ENCODE measurements around the gene STEAP3.

STEAP3 gene

DNA sequence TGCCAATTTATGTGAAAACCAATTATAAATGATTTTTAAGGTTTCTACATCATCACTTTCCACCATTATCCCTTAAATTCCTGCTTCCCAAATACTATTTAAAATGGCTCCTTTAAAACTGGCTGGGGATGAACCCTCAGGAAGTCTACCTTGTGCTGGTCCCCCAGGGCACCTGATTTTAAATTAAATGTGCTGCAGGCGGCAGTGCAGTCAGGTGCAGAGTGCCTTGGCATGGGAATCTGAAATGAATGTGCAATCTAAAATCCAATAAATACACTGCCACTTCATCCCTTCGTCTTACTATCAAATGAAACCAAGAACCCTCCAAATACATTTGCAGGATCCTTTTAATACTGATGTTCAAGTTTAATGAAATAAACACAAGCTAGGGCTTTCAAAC lies 81.2 kb downstream of the STEAP3 start:
- no peak for DNase-seq

DNA sequence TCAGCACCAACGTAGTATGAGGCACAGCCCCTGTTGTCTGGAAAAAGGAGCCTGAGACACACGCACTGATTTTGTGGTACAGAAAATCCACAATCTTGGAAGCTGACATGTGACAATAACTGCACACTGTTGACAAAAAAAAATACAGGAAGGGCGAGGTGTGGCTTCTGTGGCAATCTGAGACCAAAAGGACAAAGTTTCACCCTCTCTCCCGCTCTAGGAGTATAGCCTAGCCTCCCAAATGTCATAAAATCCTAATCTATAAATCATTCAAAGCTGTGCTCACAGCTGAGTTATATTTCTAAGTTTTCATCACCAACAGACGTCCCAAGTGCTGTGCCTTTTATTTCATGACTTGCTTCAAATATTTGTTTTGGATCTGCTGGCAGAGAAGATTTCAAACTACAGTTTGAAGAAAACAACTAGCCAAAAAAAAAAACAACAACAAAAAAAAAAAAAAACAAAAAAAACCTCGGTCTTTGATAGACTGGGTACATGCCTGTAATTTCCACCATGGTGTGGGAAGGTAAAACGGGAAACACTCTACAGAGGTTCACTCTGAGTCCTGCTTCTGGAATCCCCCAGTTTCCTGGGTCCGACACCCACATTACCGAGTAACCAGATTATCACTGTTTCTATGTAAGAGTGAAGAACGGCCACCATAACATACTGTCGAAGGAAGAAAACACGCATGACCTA lies 82.0 kb downstream of the STEAP3 start:
- DNase-seq = no peak

DNA sequence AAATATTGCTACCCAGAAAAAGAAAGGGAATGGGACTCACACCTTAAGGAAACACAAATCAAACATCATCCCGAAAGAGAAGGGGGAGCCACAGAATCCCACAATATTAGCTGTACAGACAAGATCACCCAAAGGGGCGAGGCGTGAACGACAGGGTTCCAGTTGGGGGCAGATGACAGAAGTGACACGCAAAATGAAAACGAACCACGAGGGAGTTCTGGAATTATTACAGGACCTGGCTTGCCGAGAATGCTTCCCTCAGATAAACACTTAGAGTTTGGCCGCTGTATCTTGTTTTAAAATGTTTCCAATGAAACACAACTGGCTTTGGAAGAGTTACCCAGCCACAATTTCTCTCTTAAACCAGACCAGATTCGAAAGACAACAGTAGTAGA lies 82.6 kb downstream of the STEAP3 start:
- DNase-seq = no peak

DNA sequence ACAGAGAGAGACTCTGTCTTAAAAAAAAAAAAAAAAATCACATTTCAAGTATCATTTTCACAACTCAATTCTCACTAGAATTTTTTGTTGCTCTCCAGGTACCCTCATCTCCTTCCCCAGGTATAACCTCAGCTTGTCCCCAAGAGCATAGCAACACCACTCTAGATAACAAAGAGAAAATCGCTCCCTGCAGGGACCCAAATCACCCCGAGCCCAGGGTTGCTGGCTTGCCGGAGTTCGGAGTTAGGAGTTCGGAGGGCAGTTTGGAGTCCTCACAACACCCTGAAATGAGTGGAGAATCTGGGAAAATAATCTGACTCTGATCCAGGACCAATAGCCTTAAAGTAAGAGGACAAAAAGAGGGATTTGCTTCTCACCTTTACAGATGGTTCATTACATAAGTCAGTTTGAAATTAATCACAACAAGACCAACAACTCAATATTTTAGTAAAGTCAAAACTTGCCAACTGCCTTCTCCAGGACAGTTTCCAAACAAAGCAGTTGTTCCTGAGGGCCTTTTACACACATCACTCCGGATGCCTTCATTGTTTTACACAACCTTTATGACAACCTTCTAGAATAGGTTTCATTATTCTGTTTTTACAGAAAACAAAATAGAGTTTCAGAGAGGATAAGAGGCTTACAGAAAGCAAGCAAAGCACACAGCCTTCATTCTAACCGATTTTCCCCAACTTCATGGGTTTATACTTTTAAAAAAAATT lies 83.9 kb downstream of the STEAP3 start:
- no peak for DNase-seq

DNA sequence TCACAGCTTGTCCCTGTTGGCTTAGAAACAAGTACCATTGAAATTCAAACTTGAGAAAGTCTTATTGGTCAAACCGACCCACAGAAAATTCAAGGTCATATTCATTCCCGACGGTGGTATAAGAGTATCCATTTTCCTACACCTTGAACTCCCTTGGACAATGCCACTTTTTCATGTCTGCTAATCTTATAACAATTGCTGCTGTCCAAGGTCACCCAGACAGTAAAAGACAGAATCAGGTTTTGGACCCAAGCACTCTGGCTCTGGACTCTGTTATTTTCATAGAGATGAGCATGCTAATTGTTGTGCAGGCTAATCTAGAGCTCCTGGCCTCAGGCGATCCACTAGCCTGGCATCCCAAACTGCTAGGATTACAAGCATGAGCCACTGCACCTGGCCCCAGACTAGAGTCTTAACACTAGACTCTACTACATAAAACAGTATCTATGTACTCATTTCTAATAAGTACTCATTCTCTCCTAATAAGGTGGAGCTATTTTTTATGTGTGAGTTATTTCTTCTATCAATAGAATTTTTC lies 85.2 kb downstream of the STEAP3 start:
- DNase-seq = no peak

DNA sequence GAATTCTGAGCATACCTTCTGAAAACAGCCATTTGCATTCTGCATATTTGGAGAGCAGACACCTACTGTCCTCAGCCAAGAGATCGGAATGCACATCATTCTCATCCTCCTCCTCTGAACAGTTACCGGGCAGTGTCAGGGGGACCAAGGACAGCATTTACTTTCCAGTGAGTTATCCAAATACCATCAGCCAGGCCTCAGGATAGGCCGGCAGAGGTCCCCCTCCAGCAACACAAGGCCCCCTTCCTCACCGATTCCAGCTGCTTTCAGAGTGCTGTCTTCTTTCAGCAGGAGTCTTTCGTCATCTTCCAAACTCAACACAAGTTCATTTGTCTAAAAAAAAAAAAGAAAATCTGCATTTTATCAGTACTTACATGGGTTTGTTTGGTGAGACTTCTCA lies 87.7 kb downstream of the STEAP3 start:
- DNase-seq = no peak

DNA sequence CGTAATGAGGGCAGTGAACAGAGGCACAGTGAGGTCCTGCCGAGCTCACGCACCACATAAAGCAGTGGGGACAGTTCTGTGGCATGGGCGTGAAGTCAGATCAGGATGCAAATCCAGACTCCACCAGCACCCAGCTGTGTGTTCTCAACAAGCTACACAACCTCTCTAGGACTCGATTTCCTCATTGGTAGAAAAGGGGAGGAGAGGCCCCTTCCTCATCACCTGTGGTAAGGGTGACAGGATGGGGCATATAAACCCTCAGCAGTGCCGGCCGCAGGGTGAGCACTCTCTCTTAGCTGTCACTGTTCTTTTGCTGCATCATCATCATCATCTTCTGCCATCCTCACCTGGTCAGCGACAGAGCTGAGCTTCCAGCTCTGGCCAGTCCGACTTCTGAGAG lies 88.2 kb downstream of the STEAP3 start:
- DNase-seq = no peak
